ENCODE measurements around the gene LCNL1.

Gene LCNL1

GRCh38 chr9:136977223-136977622 is 5.6 kb upstream of the LCNL1 start, which contains the start of gene PTGDS:
PTGDS (plus strand) TSS chr9:136977504; CDS start chr9:136977579, 75 bp downstream.
- no peak for DNase-seq

GRCh38 chr9:136977649-136978072 is 5.1 kb upstream of the LCNL1 start:
- no peak for DNase-seq

- no peak for DNase-seq
Measured at GRCh38 chr9:136978073-136978864, 4.5 kb upstream of the LCNL1 start.

GRCh38 chr9:136978865-136979544 is 3.8 kb upstream of the LCNL1 start:
- DNase-seq: no peak

- no peak for DNase-seq
Measured at GRCh38 chr9:136979769-136980587, 2.8 kb upstream of the LCNL1 start.

GRCh38 chr9:136980669-136981478 is 1.9 kb upstream of the LCNL1 start:
- DNase-seq: no peak

- DNase-seq: no peak
Measured at GRCh38 chr9:136981588-136982231, 1.1 kb upstream of the LCNL1 start.

- DNase-seq: no peak
Measured at GRCh38 chr9:136983167-136983566, 374 bp downstream of the LCNL1 start.

- no peak for DNase-seq
Measured at GRCh38 chr9:136983656-136984314, 992 bp downstream of the LCNL1 start.

- DNase-seq: no peak
Measured at GRCh38 chr9:136984464-136985026, 1.8 kb downstream of the LCNL1 start.

GRCh38 chr9:136985027-136985602 is 2.3 kb downstream of the LCNL1 start:
- DNase-seq: no peak

GRCh38 chr9:136985853-136986252 is 3.1 kb downstream of the LCNL1 start:
- DNase-seq: no peak

- DNase-seq: no peak
Measured at GRCh38 chr9:136988872-136989271, 6.1 kb downstream of the LCNL1 start.

GRCh38 chr9:136990242-136990911 is 7.6 kb downstream of the LCNL1 start:
- no peak for DNase-seq

- peak; percentile 45 to 72 for DNase-seq
Measured at GRCh38 chr9:136991993-136992818, 9.4 kb downstream of the LCNL1 start, which contains the start of gene PAXX. PAXX (plus strand) TSS chr9:136992422; CDS start chr9:136992444, 22 bp downstream.

- no peak for DNase-seq
Measured at GRCh38 chr9:136992819-136993369, 10.1 kb downstream of the LCNL1 start.

- DNase-seq: no peak
Measured at GRCh38 chr9:136994180-136994887, 11.5 kb downstream of the LCNL1 start.

GRCh38 chr9:136994888-136995230 is 12.1 kb downstream of the LCNL1 start:
- DNase-seq: no peak

All from NCI-H187 (cell line).